ENCODE measurements around the gene RSPH6A.

Gene RSPH6A

GRCh38 chr19:45827459-45828093 is 12.5 kb upstream of the RSPH6A start:
- no peak for DNase-seq (ENCODE audit: extremely low read depth, insufficient read length)
- Histone ChIP-seq H3K27me3 (replicated peaks; ENCODE audit: control insufficient read depth, insufficient read depth, low read length) (no peaks in the 10 kb centered on the region), H3K36me3 (ENCODE audit: control insufficient read depth, insufficient read depth, low read length) (peaks cover 72% of the 10 kb centered on the region), H3K4me3 (replicated peaks; ENCODE audit: low read depth, low read length) (no peak overlapping the region)
- TF ChIP-seq CTCF (IDR thresholded peaks at IDR 0.05; ENCODE audit: insufficient read depth, low read length, poor library complexity, severe bottlenecking): no peak

DNA sequence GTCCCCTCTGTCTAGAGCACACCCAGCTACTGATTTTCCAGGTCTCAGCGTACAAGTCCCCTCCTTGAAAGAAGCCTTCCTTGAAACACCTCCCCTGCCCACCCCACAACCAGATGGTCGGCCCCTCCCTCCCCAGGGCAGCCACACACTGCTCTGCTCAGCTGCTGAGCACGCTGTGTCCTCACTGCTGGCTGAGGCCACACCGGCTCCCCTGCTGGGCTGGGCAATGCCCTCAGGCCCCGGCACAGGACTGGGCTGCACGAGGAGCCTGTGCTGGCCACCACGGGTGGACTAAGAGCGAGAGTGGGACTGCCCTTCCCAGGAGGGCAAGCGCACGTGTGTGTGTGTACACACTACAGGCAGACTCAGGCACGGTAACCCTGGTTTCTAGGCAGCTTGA is 11.8 kb upstream of the RSPH6A start:
- H3K27me3 ChIP-seq (replicated peaks; ENCODE audit: control insufficient read depth, insufficient read depth, low read length): no peaks in the 10 kb centered on the region
- H3K4me3 ChIP-seq (replicated peaks; ENCODE audit: low read depth, low read length): no peak overlapping the region
- no peak for DNase-seq (ENCODE audit: extremely low read depth, insufficient read length)
- H3K36me3 ChIP-seq (ENCODE audit: control insufficient read depth, insufficient read depth, low read length): peaks cover 67% of the 10 kb centered on the region
- TF ChIP-seq CTCF (IDR thresholded peaks at IDR 0.05; ENCODE audit: insufficient read depth, low read length, poor library complexity, severe bottlenecking): no peak

GRCh38 chr19:45825917-45826893 is 11.1 kb upstream of the RSPH6A start:
- H3K36me3 ChIP-seq (ENCODE audit: control insufficient read depth, insufficient read depth, low read length): peaks cover 67% of the 10 kb centered on the region
- no peaks in the 10 kb centered on the region for H3K27me3 ChIP-seq (replicated peaks; ENCODE audit: control insufficient read depth, insufficient read depth, low read length)
- no peak overlapping the region for H3K4me3 ChIP-seq (replicated peaks; ENCODE audit: low read depth, low read length)
- TF ChIP-seq CTCF (IDR thresholded peaks at IDR 0.05; ENCODE audit: insufficient read depth, low read length, poor library complexity, severe bottlenecking): no peak
- no peak for DNase-seq (ENCODE audit: extremely low read depth, insufficient read length)

- Histone ChIP-seq H3K4me3 (replicated peaks; ENCODE audit: low read depth, low read length) (no peak overlapping the region), H3K36me3 (ENCODE audit: control insufficient read depth, insufficient read depth, low read length) (peaks cover 69% of the 10 kb centered on the region), H3K27me3 (replicated peaks; ENCODE audit: control insufficient read depth, insufficient read depth, low read length) (no peaks in the 10 kb centered on the region)
- TF ChIP-seq CTCF (IDR thresholded peaks at IDR 0.05; ENCODE audit: insufficient read depth, low read length, poor library complexity, severe bottlenecking): no peak
- DNase-seq (ENCODE audit: extremely low read depth, insufficient read length): no peak
Measured at GRCh38 chr19:45825263-45825605, 10.1 kb upstream of the RSPH6A start.

GRCh38 chr19:45824531-45825262 is 9.6 kb upstream of the RSPH6A start:
- TF ChIP-seq CTCF (IDR thresholded peaks at IDR 0.05; ENCODE audit: insufficient read depth, low read length, poor library complexity, severe bottlenecking): no peak
- no peak for DNase-seq (ENCODE audit: extremely low read depth, insufficient read length)
- H3K4me3 ChIP-seq (replicated peaks; ENCODE audit: low read depth, low read length): no peak overlapping the region

More at GRCh38 chr19:45824531-45825262, 9.6 kb upstream of the RSPH6A start:
- Histone ChIP-seq H3K27me3 (replicated peaks; ENCODE audit: control insufficient read depth, insufficient read depth, low read length) (no peaks in the 10 kb centered on the region), H3K36me3 (ENCODE audit: control insufficient read depth, insufficient read depth, low read length) (peaks cover 65% of the 10 kb centered on the region)

Data from GM06990 (cell line).